Calu3 (cell line): ENCODE measurements around the gene TLK2. TPM values are rescaled to one million over a fixed set of nuclear protein-coding genes. Genes with fewer than 3 reads are reported as not detected.

Experiments
- BruUV-seq: library from RNA; stranded (reverse); fragments of 400-500 nt; replicated peaks from 2 replicates; lab custom pipeline; 2021; lab: Mats Ljungman, UMichigan
- CTCF ChIA-PET: fragments of 300-600 bp; sonication (Branson Sonifier 250); formaldehyde crosslinking; loops from one replicate; lab custom pipeline; 2022; ENCODE audit warnings: antibody characterized with exemption; lab: Charles Lee
- DNase-seq: peaks from one replicate; pipeline ENCODE4 v3.0.0; 2022
- H3K27ac Mint-ChIP-seq: one replicate; pipeline ENCODE4 v1.8.0; 2022; ENCODE audit warnings: mixed read lengths; ENCODE audit not compliant: unreplicated experiment
- H3K27me3 Mint-ChIP-seq: one replicate; pipeline ENCODE4 v1.8.0; 2022; ENCODE audit warnings: mixed read lengths; ENCODE audit not compliant: unreplicated experiment
- H3K36me3 Mint-ChIP-seq: one replicate; pipeline ENCODE4 v1.8.0; 2022; ENCODE audit warnings: mild to moderate bottlenecking, moderate library complexity, mixed read lengths; ENCODE audit not compliant: insufficient read depth, unreplicated experiment
- H3K4me1 Mint-ChIP-seq: one replicate; pipeline ENCODE4 v1.8.0; 2022; ENCODE audit warnings: mild to moderate bottlenecking, low read depth, mixed read lengths; ENCODE audit not compliant: unreplicated experiment
- H3K4me3 Mint-ChIP-seq: one replicate; pipeline ENCODE4 v1.8.0; 2022; ENCODE audit warnings: mild to moderate bottlenecking, low read depth, moderate library complexity, mixed read lengths; ENCODE audit not compliant: unreplicated experiment
- H3K9me3 Mint-ChIP-seq: one replicate; pipeline ENCODE4 v1.8.0; 2022; ENCODE audit warnings: low read depth, mixed read lengths; ENCODE audit not compliant: unreplicated experiment
- CTCF ChIP-seq: fragments of 200-600 bp; IDR thresholded peaks from one replicate; pipeline ENCODE4 v1.8.0; 2022; ENCODE audit warnings: antibody characterized with exemption; ENCODE audit not compliant: unreplicated experiment
- intact Hi-C: fragments of 100-400 bp; cut with micrococcal nuclease; formaldehyde crosslinking; loops from one replicate; pipeline ENCODE4 v1.10.0; 2022; ENCODE audit not compliant: unreplicated experiment
- total RNA-seq: library from RNA; stranded (reverse); gene quantifications from 2 replicates; pipeline ENCODE4 v1.2.3, GENCODE V29; 2022

TLK2 gene
- total RNA-seq, 1 experiment from 2014 or later = 26.3 TPM

GRCh38 chr17:62628831-62629555 lies 150.4 kb downstream of the TLK2 start:
- peaks cover 17% of the 10 kb centered on the region for H3K27me3 Mint-ChIP-seq
- CTCF ChIA-PET = interaction anchor here (0.6 kb wide), 1 partner anchor 62 kb away, joined by 8 read pairs; no protein-coding TSS in a partner anchor
- DNase-seq = no peak

GRCh38 chr17:62629556-62630364 lies 151.1 kb downstream of the TLK2 start:
- no peak for TF ChIP-seq CTCF
- DNase-seq = no peak
- no peak overlapping the region for H3K27ac Mint-ChIP-seq
- CTCF ChIA-PET = interaction anchor here (0.6 kb wide), 1 partner anchor 62 kb away, joined by 8 read pairs; no protein-coding TSS in a partner anchor
- H3K27me3 Mint-ChIP-seq = peaks cover 17% of the 10 kb centered on the region
- BruUV-seq = no TSS peak
- no peaks in the 10 kb centered on the region for H3K9me3 Mint-ChIP-seq
- intact Hi-C loops = no loop called here
- H3K4me1 Mint-ChIP-seq = peaks cover 5% of the 10 kb centered on the region
- H3K36me3 Mint-ChIP-seq = peaks cover 14% of the 10 kb centered on the region
- no peak overlapping the region for H3K4me3 Mint-ChIP-seq

More at GRCh38 chr17:62628831-62629555, 150.4 kb downstream of the TLK2 start:
- H3K27ac Mint-ChIP-seq = no peak overlapping the region
- peaks cover 5% of the 10 kb centered on the region for H3K4me1 Mint-ChIP-seq
- intact Hi-C loops = no loop called here
- H3K9me3 Mint-ChIP-seq = no peaks in the 10 kb centered on the region
- TF ChIP-seq CTCF = no peak
- BruUV-seq = no TSS peak
- H3K4me3 Mint-ChIP-seq = peak overlapping the region; percentile 71
- peaks cover 14% of the 10 kb centered on the region for H3K36me3 Mint-ChIP-seq

GRCh38 chr17:62630365-62631085 lies 151.9 kb downstream of the TLK2 start:
- TF ChIP-seq CTCF = no peak
- intact Hi-C loops = no loop called here
- DNase-seq = no peak
- no TSS peak for BruUV-seq
- peaks cover 17% of the 10 kb centered on the region for H3K27me3 Mint-ChIP-seq
- CTCF ChIA-PET = no interaction called here
- H3K9me3 Mint-ChIP-seq = no peaks in the 10 kb centered on the region
- peaks cover 14% of the 10 kb centered on the region for H3K36me3 Mint-ChIP-seq
- H3K4me1 Mint-ChIP-seq = peaks cover 5% of the 10 kb centered on the region
- no peak overlapping the region for H3K27ac Mint-ChIP-seq
- H3K4me3 Mint-ChIP-seq = no peak overlapping the region
